22Rv1 (cell line): ENCODE results near the gene APOBEC2.
A peak's percentile ranks its signal among the peaks of the same experiment; 100 is the strongest.
"Not testable (repeated sequence)": the region's sequence is repeated elsewhere in the genome, so short reads cannot be mapped to it uniquely, and the experiment has no call there.

ENCODE experiments used
- H3K27ac ChIP-seq: fragments of 450-650 bp; 2 replicates; pipeline ENCODE4 v1.5.1; 2017
- CTCF ChIP-seq: fragments of 450-650 bp; IDR thresholded peaks from 2 replicates; pipeline ENCODE4 v1.5.1; 2017; ENCODE audit warnings: mild to moderate bottlenecking
- ZFX ChIP-seq: fragments of 450-650 bp; IDR thresholded peaks from 2 replicates; pipeline ENCODE4 v1.6.1; 2017; ENCODE audit warnings: antibody characterized with exemption, borderline replicate concordance

Gene APOBEC2

GRCh38 chr6:41053041-41053440, at the start of gene APOBEC2:
APOBEC2 (plus strand) TSS chr6:41053202; CDS start chr6:41053348, 146 bp downstream.
- no peak for TF ChIP-seq ZFX
- H3K27ac ChIP-seq, result no peak within 1 kb of the TSS

GRCh38 chr6:41006217-41006616, 46.8 kb upstream of the APOBEC2 start:
- not testable (repeated sequence) for H3K27ac ChIP-seq
- peak; percentile 92 for TF ChIP-seq CTCF

- H3K27ac ChIP-seq, result not testable (repeated sequence)
Measured at GRCh38 chr6:41006980-41007379, 46.0 kb upstream of the APOBEC2 start.

- TF ChIP-seq CTCF (no peak), ZFX (no peak)
Measured at GRCh38 chr6:41008011-41008410, 45.0 kb upstream of the APOBEC2 start.

GRCh38 chr6:41009669-41010068, 43.3 kb upstream of the APOBEC2 start:
- TF ChIP-seq CTCF, result no peak
- no peak for TF ChIP-seq ZFX
- no peak overlapping the region for H3K27ac ChIP-seq

More at GRCh38 chr6:41008011-41008410, 45.0 kb upstream of the APOBEC2 start:
- no peak overlapping the region for H3K27ac ChIP-seq

GRCh38 chr6:41011673-41012072, 41.3 kb upstream of the APOBEC2 start:
- TF ChIP-seq CTCF (no peak), ZFX (no peak)

GRCh38 chr6:41013466-41014153, 39.4 kb upstream of the APOBEC2 start:
- peak overlapping the region; percentile 48 for H3K27ac ChIP-seq
- TF ChIP-seq CTCF (no peak), ZFX (no peak)

More at GRCh38 chr6:41011673-41012072, 41.3 kb upstream of the APOBEC2 start:
- no peak overlapping the region for H3K27ac ChIP-seq

- no peak for TF ChIP-seq CTCF
- no peak for TF ChIP-seq ZFX
- no peak overlapping the region for H3K27ac ChIP-seq
Measured at GRCh38 chr6:41014780-41015179, 38.2 kb upstream of the APOBEC2 start.

- H3K27ac ChIP-seq, result not testable (repeated sequence)
Measured at GRCh38 chr6:41015860-41016259, 37.1 kb upstream of the APOBEC2 start.
